Measurements from ENCODE around the gene FCN2. TPM values are rescaled to one million over a fixed set of nuclear protein-coding genes. Genes with fewer than 3 reads are reported as not detected.

The FCN2 gene
- total RNA-seq, 1 experiment from 2014 or later, result not detected

DNA sequence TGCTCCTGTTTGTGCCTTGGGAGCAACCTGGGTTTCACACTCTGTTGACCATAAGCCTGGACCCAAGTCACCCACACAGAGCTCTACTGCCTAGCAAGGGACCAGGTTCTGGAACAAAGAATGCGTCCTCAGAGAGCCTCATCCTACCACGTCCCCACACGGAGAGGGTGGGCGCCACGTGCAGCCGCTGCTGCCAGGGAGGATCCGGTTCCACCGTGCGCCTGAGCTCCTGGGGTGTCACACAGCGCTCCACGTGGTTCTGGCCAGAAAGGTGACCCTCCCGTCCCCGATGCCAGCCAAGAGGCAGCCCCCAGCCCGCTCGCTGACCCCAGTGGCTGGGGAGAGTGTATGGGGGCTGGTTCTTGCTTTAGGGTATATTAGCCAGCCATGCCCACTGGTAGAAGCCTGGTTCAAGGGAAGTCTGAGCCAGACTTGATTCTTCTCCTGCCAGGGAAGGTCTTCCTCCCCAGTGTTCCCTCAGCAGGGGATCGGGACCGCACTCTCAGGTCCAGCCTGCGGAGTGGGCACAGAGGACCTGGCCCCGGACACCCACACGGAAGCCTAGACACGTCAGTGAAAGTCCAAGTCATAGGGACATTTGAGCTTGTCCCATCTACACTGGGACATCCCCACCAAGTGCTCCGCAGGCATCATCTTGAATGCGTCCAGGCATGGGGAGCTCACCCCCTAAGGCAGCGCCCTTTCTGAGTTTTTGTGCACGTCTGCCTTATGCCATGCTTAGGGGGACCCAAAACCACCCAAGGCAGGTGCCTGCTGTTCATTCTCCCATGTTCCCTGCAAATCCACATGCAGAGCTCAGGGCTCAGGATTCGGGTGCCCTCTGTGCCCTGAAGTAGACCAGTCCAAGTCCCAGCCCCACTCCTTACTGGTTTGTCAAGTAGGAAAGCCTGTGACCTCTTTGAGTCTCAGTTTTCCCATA is 34.7 kb downstream of the FCN2 start:
- no peak for TF ChIP-seq EGR1 (IDR thresholded peaks at IDR 0.05; ENCODE audit: low read depth)
- TF ChIP-seq SP1 (IDR thresholded peaks at IDR 0.05; ENCODE audit: low read depth), result no peak
- TF ChIP-seq EZH2 (IDR thresholded peaks at IDR 0.05), result no peak
- no peak for TF ChIP-seq REST (IDR thresholded peaks at IDR 0.05; ENCODE audit: low read depth)
- no peak for TF ChIP-seq EZH2phosphoT487 (IDR thresholded peaks at IDR 0.05; ENCODE audit: borderline replicate concordance)
- no peak for TF ChIP-seq SIN3A (IDR thresholded peaks at IDR 0.05; ENCODE audit: low read depth)
- no peak for TF ChIP-seq ELF1 (IDR thresholded peaks at IDR 0.05; ENCODE audit: borderline replicate concordance, low read depth)
- no peak for TF ChIP-seq POLR2AphosphoS5 (IDR thresholded peaks at IDR 0.05; ENCODE audit: low read depth, low read length)
- no peaks in the 10 kb centered on the region for H3K4me1 ChIP-seq (ENCODE audit: control insufficient read depth in 1 of 2, insufficient read depth in 2 of 2, low read length in 2 of 2)
- H3K4me2 ChIP-seq (ENCODE audit: low read length), result no peak overlapping the region
- no peak overlapping the region for H3K4me3 ChIP-seq (replicated peaks in 1 of 2; ENCODE audit: low read depth in 1 of 2, low read length in 2 of 2)
- ATAC-seq (no peak), DNase-seq (ENCODE audit: low read depth, low spot score) (no peak)
- POLR2A ChIA-PET, result no interaction called here
- no peak overlapping the region for H3K27ac ChIP-seq (ENCODE audit: low read depth, low read length)
- no peaks in the 10 kb centered on the region for H3K9me2 ChIP-seq (ENCODE audit: insufficient read depth)
- peaks cover 0 to 5% of the 10 kb centered on the region in 2 experiments; a peak in 1 of 4 replicates for H3K9me3 ChIP-seq (ENCODE audit: control insufficient read depth in 1 of 2, insufficient read depth in 1 of 2, low read depth in 1 of 2, low read length in 2 of 2)
- CTCF ChIA-PET, result no interaction called here
- no TSS peak for BruUV-seq (replicated peaks)
- H3K36me3 ChIP-seq (ENCODE audit: control insufficient read depth in 1 of 2, insufficient read depth in 2 of 2, low read length in 2 of 2), result no peaks in the 10 kb centered on the region
- no peaks in the 10 kb centered on the region for H4K20me1 ChIP-seq (ENCODE audit: insufficient read depth)
- H2AFZ ChIP-seq (ENCODE audit: low read depth, low read length, poor library complexity, severe bottlenecking), result no peak overlapping the region
- intact Hi-C loops (cut with micrococcal nuclease), result no loop called here
- no peaks in the 10 kb centered on the region for H3K79me2 ChIP-seq (ENCODE audit: insufficient read depth, low read length)
- H3K9ac ChIP-seq (ENCODE audit: low read length), result no peak overlapping the region
- RAD21 ChIA-PET (ENCODE audit: low non-redundant PET in 1 of 2, low total read pairs in 2 of 2, uncharacterized antibody in 2 of 2, unreplicated experiment in 2 of 2), result no interaction called here
- peaks cover 23% of the 10 kb centered on the region; the same call in 1 of the 2 replicates for H3K27me3 ChIP-seq (ENCODE audit: insufficient read depth, low read length)
